ENCODE results near the gene PLCH1. TPM values are rescaled to one million over a fixed set of nuclear protein-coding genes. Genes with fewer than 3 reads are reported as not detected.

Gene PLCH1
- total RNA-seq, 1 donor from 2014 or later, result 32.0 TPM

GRCh38 chr3:155457591-155457990 lies 287.3 kb downstream of the PLCH1 start:
- Mint-ChIP-seq H3K4me1 (no peaks in the 10 kb centered on the region), H3K27ac (peak overlapping the region; percentile 67)

DNA sequence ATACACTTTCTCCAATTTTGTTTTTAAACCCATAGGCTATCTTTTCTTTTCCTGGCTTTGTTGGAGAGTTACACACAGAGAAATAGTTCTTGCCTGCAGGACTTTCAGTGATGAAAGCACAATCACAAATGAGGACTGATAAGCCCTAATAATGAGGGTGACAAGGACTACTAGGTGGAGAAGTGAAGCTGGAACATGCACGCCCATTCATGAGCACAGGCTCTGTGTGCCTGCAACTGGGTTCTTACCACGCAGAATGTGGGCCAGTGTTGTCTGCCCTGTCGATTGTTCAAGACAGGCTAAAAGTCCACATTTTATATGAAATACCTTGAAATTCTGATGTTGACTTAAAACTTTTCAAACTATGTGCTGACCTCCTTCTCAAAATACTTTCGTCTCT lies 289.1 kb downstream of the PLCH1 start:
- no peak overlapping the region for H3K9ac ChIP-seq
- DNase-seq (ENCODE audit: low spot score), result no peak
- H3K27me3 ChIP-seq, result no peaks in the 10 kb centered on the region
- no peak overlapping the region for H3K4me2 ChIP-seq
- no peaks in the 10 kb centered on the region for H3K79me2 ChIP-seq (ENCODE audit: low read depth)
- TF ChIP-seq EZH2phosphoT487 (IDR thresholded peaks at IDR 0.05) (no peak), EZH2 (IDR thresholded peaks at IDR 0.05) (no peak), CTCF (IDR thresholded peaks at IDR 0.05) (no peak)
- H3K4me1 Mint-ChIP-seq, result no peaks in the 10 kb centered on the region
- no peaks in the 10 kb centered on the region for H4K20me1 ChIP-seq (ENCODE audit: low read depth)
- H3K9me3 ChIP-seq (ENCODE audit: low read depth), result no peaks in the 10 kb centered on the region
- H3K27ac Mint-ChIP-seq, result no peak overlapping the region
- H3F3A ChIP-seq (ENCODE audit: low read depth), result no peaks in the 10 kb centered on the region
- H3K27me3 Mint-ChIP-seq (ENCODE audit: insufficient read depth, low read depth), result no peaks in the 10 kb centered on the region
- H2AFZ ChIP-seq (replicated peaks), result no peak overlapping the region
- H3K4me1 ChIP-seq, result no peaks in the 10 kb centered on the region
- no peak overlapping the region for H3K4me3 Mint-ChIP-seq
- H3K4me3 ChIP-seq, result no peak overlapping the region
- H3K27ac ChIP-seq, result no peak overlapping the region
- no peaks in the 10 kb centered on the region for H3K36me3 ChIP-seq
- no peaks in the 10 kb centered on the region for H3K9me3 Mint-ChIP-seq
- H3K36me3 Mint-ChIP-seq, result peaks cover 6% of the 10 kb centered on the region

More at GRCh38 chr3:155457591-155457990, 287.3 kb downstream of the PLCH1 start:
- H3F3A ChIP-seq (ENCODE audit: low read depth), result no peaks in the 10 kb centered on the region
- H4K20me1 ChIP-seq (ENCODE audit: low read depth), result no peaks in the 10 kb centered on the region
- no peak for DNase-seq (ENCODE audit: low spot score)
- H3K79me2 ChIP-seq (ENCODE audit: low read depth), result no peaks in the 10 kb centered on the region
- no peaks in the 10 kb centered on the region for H3K27me3 Mint-ChIP-seq (ENCODE audit: insufficient read depth, low read depth)
- H3K36me3 Mint-ChIP-seq, result peaks cover 9% of the 10 kb centered on the region
- H3K27ac ChIP-seq, result no peak overlapping the region
- TF ChIP-seq CTCF (IDR thresholded peaks at IDR 0.05), result no peak
- no peak for TF ChIP-seq EZH2 (IDR thresholded peaks at IDR 0.05)
- H3K36me3 ChIP-seq, result no peaks in the 10 kb centered on the region
- H3K4me2 ChIP-seq, result no peak overlapping the region
- H3K4me1 ChIP-seq, result no peaks in the 10 kb centered on the region
- H3K9me3 Mint-ChIP-seq, result no peaks in the 10 kb centered on the region
- H3K9me3 ChIP-seq (ENCODE audit: low read depth), result no peaks in the 10 kb centered on the region
- no peak overlapping the region for H3K9ac ChIP-seq
- no peak overlapping the region for H3K4me3 ChIP-seq
- H3K4me3 Mint-ChIP-seq, result no peak overlapping the region
- no peak overlapping the region for H2AFZ ChIP-seq (replicated peaks)
- H3K27me3 ChIP-seq, result no peaks in the 10 kb centered on the region

- Histone ChIP-seq H4K20me1 (ENCODE audit: low read depth) (no peaks in the 10 kb centered on the region), H3K4me2 (no peak overlapping the region), H3K9me3 (ENCODE audit: low read depth) (no peaks in the 10 kb centered on the region), H3K27me3 (no peaks in the 10 kb centered on the region), H3K4me1 (no peaks in the 10 kb centered on the region), H3K79me2 (ENCODE audit: low read depth) (no peaks in the 10 kb centered on the region), H3F3A (ENCODE audit: low read depth) (no peaks in the 10 kb centered on the region), H3K27ac (no peak overlapping the region), H3K36me3 (no peaks in the 10 kb centered on the region), H3K4me3 (no peak overlapping the region), H3K9ac (no peak overlapping the region), H2AFZ (replicated peaks) (no peak overlapping the region)
- Mint-ChIP-seq H3K27me3 (ENCODE audit: insufficient read depth, low read depth) (no peaks in the 10 kb centered on the region), H3K4me1 (no peaks in the 10 kb centered on the region), H3K4me3 (no peak overlapping the region), H3K27ac (no peak overlapping the region), H3K36me3 (peaks cover 6% of the 10 kb centered on the region), H3K9me3 (no peaks in the 10 kb centered on the region)
- TF ChIP-seq CTCF (IDR thresholded peaks at IDR 0.05) (no peak), EZH2 (IDR thresholded peaks at IDR 0.05) (no peak), EZH2phosphoT487 (IDR thresholded peaks at IDR 0.05) (no peak)
- DNase-seq (ENCODE audit: low spot score), result no peak
These were observed 291.4 kb downstream of the PLCH1 start for GRCh38 chr3:155453512-155453911.

All from neural progenitor cell (in vitro differentiated cells).